CD1c-positive myeloid dendritic cell (primary cell): ENCODE measurements around the gene IPO9.

Experiments used
- DNase-seq: peaks from one replicate; pipeline ENCODE4 v3.0.0-alpha.2; 2016; ENCODE audit errors: extremely low spot score

Gene IPO9

DNA sequence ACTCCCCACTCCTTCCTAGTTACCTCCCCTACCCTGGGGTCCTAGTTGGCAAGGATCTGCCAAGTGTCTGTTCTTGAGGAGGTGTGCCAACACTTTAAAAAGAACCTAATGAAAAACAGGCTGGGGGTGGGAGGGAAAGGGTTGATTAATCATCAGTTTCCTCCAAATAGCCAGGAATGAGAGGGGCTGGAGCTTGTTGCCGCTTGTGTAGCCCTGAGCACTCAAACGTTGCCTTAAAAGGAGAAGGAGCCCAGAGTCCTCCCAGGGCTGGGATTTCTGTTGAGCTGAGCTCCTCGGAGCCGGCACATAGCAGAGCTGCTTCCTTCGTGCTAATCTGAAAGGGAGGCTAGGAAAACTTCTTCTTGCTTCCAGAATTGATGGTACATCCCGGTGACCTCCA lies 75.6 kb downstream of the IPO9 start:
- DNase-seq = no peak

DNA sequence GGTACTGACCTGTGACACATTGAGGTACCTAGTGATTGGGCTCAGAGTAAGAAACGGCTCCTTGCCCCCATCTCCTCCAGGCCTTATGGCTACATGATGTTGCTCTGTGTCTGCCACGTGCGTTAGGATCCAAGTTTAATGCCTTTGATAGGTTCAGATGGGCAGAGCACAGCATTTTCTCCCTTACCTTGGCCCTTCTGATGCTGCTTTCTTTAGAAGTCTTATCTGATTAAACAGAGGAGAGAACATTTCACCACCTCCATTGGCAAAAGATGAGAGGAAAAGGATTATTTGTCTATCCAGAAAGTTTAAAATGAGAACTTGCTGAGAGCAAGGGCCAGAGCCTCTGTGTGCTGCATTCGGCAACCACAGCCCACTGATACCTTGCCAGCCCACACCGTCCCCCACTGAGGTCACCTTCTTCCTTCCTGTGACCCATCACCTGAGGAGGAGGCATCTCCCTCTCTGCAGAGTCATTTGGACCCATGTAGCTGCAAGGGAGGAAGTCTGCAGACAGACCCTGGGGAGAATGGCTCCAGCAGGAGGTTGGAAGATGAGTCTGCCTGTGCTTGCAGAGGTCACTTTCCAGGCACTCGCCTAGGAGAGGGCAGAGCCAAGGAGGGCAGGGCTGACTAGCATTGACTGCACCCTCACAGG lies 76.4 kb downstream of the IPO9 start:
- DNase-seq = no peak

DNA sequence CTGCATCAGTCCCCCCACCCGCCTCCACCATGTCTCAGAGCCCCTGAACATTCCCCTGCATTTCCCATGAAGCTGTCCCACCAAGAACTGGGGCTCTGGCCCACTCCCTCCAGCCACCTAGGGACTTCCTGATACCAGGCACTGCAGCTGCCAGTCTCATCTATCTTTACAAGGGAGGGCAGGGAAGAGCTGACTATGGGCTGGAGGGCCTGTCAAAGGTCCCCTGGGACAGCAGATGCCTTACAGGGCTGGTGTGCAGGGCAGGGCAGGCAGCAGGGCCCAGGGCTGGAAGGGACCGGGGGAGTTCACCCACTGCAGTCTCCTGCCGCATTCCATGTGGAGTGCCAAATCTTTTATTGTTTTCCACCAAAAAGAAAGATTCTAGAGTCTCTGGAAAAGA lies 77.4 kb downstream of the IPO9 start:
- DNase-seq = no peak

DNA sequence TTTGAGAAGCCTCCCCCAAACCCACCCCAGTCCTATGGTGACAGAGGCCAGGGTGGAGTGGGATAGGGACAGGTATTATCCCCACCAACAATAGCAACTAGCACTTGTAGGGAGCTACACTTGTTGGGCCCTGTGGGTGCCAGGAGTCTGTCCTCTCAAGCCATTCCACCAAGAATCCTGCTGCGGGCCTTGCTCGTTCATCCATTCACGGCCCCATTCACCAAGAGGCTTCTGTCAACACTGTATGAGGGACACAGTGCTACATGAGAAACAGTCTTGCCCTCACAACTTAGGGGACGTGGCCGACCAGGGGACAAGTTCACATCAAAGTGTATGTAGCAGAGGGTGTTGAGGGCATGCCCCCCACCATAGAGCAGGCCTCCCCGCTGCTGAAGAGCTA lies 78.7 kb downstream of the IPO9 start:
- no peak for DNase-seq

DNA sequence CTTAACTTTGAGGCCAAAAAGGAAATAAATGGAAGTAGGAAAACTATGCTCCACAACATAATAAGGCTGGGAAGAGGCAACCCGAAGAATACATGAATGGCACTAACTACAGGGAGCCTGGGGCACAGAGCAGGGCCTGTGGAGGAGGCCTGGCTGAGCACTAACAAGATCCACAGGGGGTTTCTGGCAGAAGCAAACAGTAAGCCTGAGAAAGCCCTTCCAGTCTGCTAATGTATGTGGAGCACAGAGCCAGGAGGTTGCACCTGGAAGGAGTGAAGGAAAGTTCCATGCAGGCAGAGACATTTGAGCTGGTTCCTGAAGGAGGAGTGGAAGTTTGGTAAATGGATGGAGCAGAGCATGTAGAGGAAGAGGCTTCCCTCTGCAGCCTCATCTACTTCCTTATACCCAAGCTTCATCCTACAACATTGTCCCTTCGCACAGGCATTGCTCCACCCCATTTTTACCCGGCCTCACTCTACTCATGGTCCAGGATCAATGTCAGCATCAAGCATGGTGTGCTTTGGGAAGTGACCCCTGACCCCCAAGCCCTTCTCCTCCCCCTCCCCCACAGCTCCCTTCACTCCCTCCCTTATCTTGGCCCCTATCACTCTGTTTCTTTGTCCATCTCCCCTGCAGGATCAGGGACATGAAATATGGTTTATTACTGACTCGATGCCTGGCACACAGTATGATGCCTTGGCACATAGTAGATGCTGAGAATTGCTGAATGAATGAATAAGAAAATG lies 83.0 kb downstream of the IPO9 start:
- DNase-seq = no peak

DNA sequence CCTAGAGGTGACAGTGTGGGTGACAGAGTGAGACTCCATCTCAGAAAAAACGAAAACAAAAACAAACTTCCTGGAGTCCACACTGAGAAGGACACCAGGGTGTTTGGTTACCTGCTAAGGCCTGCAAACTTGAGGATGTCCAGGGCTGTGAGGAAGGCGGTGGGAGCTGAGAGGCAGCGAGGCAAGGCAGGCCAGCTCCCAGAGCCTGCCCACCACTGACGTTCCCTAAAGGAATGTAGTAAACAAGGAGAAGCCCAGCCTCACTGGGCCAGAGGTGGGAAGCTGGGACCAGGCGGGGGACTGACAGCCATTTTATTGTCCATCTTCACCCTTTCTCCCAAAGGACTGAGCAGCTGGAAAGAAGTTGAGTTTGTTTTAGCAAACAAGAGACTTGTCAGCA lies 83.9 kb downstream of the IPO9 start:
- DNase-seq = no peak

DNA sequence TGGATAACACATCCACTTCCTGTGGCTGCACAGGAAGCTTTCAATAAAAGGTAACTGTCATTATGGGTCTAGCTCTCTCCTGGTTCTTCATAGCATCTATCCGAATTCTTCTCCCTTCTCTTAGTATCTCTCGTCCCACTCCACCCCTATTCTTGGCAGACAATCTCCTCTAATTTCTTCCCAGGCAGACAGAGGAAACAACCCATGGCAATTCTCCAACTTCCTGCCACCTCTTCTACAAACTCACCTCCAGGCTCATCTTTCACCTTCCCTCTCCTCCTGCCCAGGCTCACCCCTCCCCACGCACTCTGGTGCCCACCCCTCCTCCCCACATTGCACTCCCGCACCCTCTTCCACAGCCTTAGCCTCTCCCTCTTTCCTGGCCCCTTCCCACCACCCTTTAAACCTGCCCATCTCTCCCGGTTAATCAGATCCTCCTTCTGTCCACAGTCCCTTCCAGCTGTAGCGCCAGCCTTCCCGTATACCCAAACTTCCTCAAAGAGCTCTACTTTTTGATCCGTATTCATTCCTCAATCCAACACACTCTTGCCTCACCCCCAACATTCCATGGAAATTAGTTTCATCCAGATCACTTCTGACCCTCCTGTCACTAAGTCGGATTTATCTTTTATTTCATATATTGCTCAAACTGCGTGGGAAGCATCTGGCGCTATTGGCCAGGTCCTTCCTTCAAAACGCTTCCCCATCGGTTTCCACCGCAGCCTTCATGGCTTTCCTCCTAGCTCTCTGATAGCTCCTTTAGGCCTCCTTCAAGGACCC lies 85.7 kb downstream of the IPO9 start:
- no peak for DNase-seq

DNA sequence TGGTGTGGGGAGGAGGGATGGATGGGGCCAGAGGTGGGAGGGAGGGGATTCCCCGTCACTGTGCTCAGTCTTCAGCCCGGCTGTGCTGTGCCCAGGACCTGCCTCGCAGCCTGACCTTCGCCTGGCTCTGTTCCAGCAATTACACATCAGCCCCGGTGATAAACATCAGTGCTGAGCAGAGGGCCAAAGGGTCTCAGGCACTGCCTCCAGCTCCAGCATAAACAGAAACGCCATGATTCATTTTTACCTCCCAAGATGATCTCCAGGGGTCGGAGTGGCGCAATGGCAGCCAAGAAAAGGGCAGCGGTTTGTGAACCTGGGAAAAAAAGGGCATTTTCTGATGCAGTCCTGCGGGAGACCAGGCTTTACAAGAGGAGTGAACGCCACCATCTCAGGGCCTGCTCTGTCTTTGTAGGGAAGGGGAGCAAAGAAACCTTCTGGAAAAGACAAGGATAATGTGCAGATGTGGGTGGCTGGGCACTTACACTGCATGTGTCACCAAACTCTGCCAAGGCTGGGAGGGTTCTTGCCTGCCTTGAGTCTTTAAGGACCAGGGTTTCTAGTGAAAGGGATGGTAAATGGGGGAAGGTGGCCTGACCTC lies 87.8 kb downstream of the IPO9 start:
- DNase-seq = no peak

DNA sequence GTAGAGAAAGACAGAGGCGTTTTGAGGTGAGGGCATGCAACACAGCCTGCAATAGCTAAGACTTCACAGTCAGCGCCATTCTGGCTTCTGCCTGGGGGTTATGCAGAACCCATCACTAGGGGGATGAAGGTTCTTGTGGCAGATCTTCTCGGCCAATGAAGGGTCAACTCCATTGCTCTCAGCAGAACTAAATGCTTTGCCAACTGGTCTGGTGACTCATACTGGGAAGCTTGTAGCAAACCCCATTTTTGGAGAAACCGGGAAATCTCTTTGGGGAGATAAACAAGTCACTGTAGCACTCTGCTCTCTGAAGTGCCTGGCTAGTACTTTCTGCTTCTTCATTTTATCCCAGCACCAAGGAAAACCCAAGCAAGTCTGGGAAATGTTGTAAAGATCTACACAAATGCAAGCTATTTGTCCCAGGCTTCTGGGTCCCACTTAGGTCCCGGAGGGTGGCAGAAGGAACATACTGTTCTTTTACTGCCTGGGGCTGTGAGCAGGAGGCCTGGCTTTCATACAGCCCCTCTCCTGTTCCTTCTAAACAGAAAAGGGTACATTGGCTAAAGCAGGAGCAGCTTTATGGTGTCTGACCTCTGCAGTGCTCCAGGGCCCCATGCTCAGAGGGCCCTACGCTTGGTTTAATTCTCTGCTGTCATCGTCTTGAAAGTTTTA lies 88.5 kb downstream of the IPO9 start:
- DNase-seq = no peak

DNA sequence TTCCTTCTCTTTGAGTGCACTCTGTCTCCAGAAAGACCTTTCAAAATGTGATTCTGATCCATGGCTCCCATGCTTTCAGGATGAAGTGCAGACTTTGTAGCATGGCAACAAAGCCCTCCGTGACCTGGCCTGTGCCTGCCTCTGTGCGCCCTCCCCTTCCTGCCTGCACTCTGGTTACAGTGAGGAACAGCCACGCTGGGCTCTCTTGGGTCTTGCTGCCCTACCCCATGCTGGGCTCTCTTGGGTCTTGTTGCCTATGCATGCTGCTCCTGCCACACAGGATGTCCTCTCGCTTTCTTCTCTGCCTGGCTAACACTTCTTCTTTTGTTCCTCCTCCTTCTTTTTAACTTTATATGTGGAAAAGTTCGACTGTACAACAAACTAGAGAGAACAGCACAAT lies 89.4 kb downstream of the IPO9 start:
- DNase-seq = no peak

DNA sequence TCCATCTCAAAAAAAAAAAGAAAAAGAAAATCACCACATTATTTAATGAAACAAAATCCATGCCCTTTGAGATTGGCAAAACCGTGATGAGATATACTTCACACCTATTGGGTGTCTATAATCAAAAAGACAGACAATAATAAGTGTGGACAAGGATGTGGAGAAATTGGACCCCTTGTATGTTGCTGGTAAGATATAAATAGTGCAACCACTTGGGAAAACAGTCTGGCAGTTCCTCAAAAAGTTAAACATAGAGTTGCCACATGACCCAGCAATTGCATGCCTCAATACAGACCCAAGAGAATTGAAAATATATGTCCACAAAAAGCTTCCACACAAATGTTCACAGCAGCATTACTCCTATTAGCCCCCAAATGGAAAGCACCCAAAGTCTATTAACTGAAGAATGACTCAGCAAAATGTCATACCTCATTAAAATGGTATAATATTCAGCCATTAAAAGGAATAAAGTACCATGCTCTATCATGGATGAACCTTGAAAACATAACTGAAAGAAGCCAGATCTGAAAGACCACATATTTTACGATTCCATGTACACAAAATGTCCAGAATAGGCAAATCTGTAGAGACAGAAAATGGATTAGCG lies 93.1 kb downstream of the IPO9 start:
- no peak for DNase-seq

DNA sequence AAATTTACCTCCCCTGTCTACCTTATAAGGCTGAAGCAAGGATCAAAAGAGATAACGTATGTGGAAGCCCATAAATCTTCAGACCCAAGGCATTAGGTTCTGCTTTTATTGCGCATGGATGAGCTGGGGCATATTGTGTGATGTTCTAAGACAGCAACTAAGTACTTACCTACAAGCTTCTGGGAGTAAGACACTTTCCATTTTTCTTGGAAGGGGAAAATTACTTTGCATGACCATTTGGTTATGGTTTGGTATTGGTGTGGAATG lies 96.3 kb downstream of the IPO9 start:
- no peak for DNase-seq

DNA sequence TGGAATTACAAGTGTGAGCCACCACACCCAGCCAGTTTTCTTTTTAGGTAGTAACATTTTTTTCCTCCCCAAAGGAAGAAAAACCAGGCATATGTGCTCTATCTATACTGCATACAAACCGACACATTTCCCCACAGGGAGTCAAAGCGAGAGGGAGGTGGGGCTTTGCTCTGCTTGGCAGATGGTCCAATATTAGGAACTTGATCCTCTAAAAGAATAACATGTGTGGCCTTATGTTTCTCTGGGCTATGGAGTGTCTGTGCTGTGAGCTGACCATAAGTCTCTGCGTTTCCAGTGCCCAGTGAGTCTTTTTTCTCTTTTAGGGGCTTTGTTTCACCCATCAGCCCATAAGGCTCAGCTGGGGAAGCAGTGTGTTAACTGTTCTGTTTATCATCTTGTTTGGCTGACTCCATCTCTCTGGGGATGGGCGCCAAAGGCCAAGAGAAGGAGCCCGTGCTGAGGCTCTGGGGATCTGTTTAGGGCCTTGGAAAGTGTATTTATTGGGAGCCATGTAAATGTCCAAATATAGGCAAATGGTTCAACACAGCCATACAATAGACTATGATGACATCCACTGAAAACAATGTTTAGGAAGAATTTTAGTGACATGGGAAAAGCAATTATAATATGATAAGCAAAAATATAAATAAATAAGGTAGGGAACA lies 97.2 kb downstream of the IPO9 start:
- DNase-seq = no peak

DNA sequence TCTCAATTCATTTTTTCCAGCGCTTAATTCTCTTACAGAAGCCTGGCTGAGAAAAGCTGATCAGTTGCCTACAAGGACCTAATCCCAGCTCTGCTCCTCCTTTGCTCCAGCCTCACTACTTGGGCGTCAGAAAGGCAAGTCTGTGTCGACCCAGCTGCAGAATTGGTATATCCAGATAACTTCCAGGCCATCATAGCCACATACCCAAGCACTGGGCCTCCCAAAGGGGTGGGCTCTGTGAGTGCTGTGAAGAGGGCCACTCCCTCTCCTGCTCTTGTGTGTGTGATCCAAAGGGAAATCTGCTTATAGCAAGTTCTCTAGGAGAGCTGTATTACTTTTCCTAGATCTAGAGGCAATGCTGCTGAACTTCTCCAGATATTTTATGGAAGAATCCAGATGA lies 99.3 kb downstream of the IPO9 start:
- no peak for DNase-seq

DNA sequence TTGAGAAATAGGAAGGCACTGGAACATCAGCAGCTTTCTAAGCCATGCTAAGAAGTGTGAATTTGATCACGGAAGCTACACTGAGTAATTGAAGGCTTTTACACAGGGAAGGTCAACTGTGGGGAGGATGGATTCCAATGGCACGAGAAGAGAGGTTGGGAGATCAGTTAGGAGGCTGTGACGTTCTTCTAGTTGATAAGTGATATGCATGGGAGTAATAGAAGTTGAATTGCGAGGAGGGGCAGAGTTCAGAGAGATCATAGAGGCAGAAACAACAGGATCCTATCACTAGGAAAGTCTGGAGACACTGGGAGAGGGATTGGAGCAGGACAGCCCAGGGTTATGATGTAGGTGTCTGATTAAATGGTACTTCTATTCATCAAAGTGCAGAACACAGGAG lies 101.2 kb downstream of the IPO9 start:
- no peak for DNase-seq

DNA sequence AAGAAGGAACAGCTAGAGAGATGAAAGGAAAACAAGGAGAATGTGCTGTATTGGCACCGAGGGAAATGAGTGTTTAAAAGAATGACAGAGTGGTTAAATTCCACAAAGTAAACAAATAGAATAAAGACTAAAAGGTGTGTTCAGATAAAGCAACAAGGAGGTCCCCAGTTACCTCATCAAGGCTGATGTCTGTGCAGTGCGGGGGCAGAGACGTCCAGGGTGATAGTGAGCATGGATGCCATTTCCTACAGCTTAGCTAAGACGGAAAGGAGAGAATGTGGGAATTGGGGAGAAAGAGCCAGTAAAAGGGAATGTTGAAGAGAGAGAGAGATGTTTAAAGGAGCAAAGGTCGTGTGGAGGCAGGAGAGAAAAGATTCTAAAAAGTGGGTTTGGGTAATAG lies 101.8 kb downstream of the IPO9 start:
- no peak for DNase-seq
